ENCODE measurements around the gene APRT. TPM values are rescaled to one million over a fixed set of nuclear protein-coding genes. Genes with fewer than 3 reads are reported as not detected.
A peak's percentile ranks its signal among the peaks of the same experiment; 100 is the strongest.

Gene APRT
- total and polyA plus RNA-seq, 10 of the 15 experiments (the other 5 are each of a cell fraction or from before 2014, with no cell fraction given) = 30.6 to 495 (median 166) TPM

GRCh38 chr16:88790312-88791211 is 21.2 kb downstream of the APRT start:
- no peaks in the 10 kb centered on the region for H3K9me3 ChIP-seq (replicated peaks; ENCODE audit: control insufficient read depth, insufficient read depth, low read length)
- POLR2A ChIA-PET = interaction anchor here (1.0 kb wide), 1 partner anchor 20 kb away, joined by 4 read pairs; no protein-coding TSS in a partner anchor
- FAIRE-seq (no peak), ATAC-seq (peak; percentile 82), DNase-seq (ENCODE audit: low read depth, low spot score) (no peak)
- no peaks in the 10 kb centered on the region; the same call in 1 of the 2 replicates for H3K79me2 ChIP-seq (ENCODE audit: control insufficient read depth, insufficient read depth, low read length)
- CTCF ChIA-PET = interaction anchor here (0.6 to 1.3 kb wide), 2 partner anchors 9 to 67 kb away, joined by 3 to 4 read pairs; no protein-coding TSS in a partner anchor
- peaks cover 20% of the 10 kb centered on the region for H3K4me1 ChIP-seq (ENCODE audit: control insufficient read depth, insufficient read depth, low read length)
- peak overlapping the region; percentile 85 for H3K4me2 ChIP-seq (ENCODE audit: control insufficient read depth, insufficient read depth)
- in situ Hi-C loops (cut with MboI) = no loop called here
- H4K20me1 ChIP-seq (ENCODE audit: control insufficient read depth, insufficient read depth) = no peaks in the 10 kb centered on the region
- BruUV-seq (replicated peaks) = no TSS peak
- no peaks in the 10 kb centered on the region; a peak in 1 of 4 replicates for H3K36me3 ChIP-seq (ENCODE audit: control insufficient read depth in 2 of 2, insufficient read depth in 2 of 2, low read length in 1 of 2)
- 13% methylated on average over 23 of the region's 24 CpGs for WGBS (ENCODE audit: insufficient coverage, insufficient replicate concordance, low lambda C conversion rate, missing lambda C conversion rate)
- H3K4me3 ChIP-seq = no peak overlapping the region
- RAD21 ChIA-PET (ENCODE audit: unreplicated experiment) = interaction anchor here (0.7 to 1.4 kb wide), 2 partner anchors 21 to 53 kb away, joined by 3 to 5 read pairs; partner anchors contain the start of gene APRT
- no peak overlapping the region for H3K27ac ChIP-seq (ENCODE audit: control insufficient read depth, insufficient read depth)
- H3K27me3 ChIP-seq (replicated peaks in 1 of 2; ENCODE audit: control insufficient read depth in 2 of 2, insufficient read depth in 2 of 2, low read length in 1 of 2) = no peaks in the 10 kb centered on the region
- SMC1A ChIA-PET (ENCODE audit: uncharacterized antibody, unreplicated experiment) = interaction anchor here (0.6 to 1.5 kb wide), 4 partner anchors 9 to 404 kb away, joined by 3 to 5 read pairs (median 4); partner anchors contain the start of gene APRT
- H3K9ac ChIP-seq (ENCODE audit: control insufficient read depth, insufficient read depth, low read length) = peak overlapping the region; percentile 52; the same call in 1 of the 2 replicates
- H2AFZ ChIP-seq (ENCODE audit: control insufficient read depth, low read depth, low read length) = peak overlapping the region; percentile 85
- intact Hi-C loops (cut with micrococcal nuclease; ENCODE audit: unreplicated experiment) = no loop called here
- TF ChIP-seq NR2F1 (conservative IDR thresholded peaks at IDR 0.05) (no peak), HCFC1 (IDR thresholded peaks at IDR 0.05; ENCODE audit: low read length) (no peak), IKZF2 (IDR thresholded peaks at IDR 0.05) (peak; percentile 58 to 60; a peak in 3 of 4 replicates), CHD4 (IDR thresholded peaks at IDR 0.05) (no peak), RAD21 (IDR thresholded peaks at IDR 0.05; ENCODE audit: insufficient read depth, low read depth, low read length) (no peak), RUNX3 (IDR thresholded peaks at IDR 0.05; ENCODE audit: low read length) (peak; percentile 75), NFYA (IDR thresholded peaks at IDR 0.05; ENCODE audit: borderline replicate concordance, low read depth, low read length) (no peak), POLR2A (IDR thresholded peaks at IDR 0.05; ENCODE audit: low read depth, low read length) (0 out of 2 replicates have a peak, but pooled peaks have one; percentile 31), CHD2 (IDR thresholded peaks at IDR 0.05; ENCODE audit: borderline replicate concordance, low read depth, low read length) (0 out of 2 replicates have a peak, but pooled peaks have one; percentile 36), LARP7 (IDR thresholded peaks at IDR 0.05) (no peak), EED (IDR thresholded peaks at IDR 0.05; ENCODE audit: low read depth) (peak; percentile 49; the same call in 1 of the 2 replicates), NRF1 (conservative IDR thresholded peaks at IDR 0.05; ENCODE audit: low read depth, low read length) (no peak), GATAD2B (conservative IDR thresholded peaks at IDR 0.05; ENCODE audit: low read depth) (0 out of 2 replicates have a peak, but pooled peaks have one; percentile 36), ZNF687 (IDR thresholded peaks at IDR 0.05) (peak; percentile 54; the same call in 1 of the 2 replicates), RELB (IDR thresholded peaks at IDR 0.05; ENCODE audit: low read depth) (0 out of 2 replicates have a peak, but pooled peaks have one; percentile 34), EGR1 (IDR thresholded peaks at IDR 0.05; ENCODE audit: borderline replicate concordance in 1 of 2, low read depth in 2 of 2, low read length in 2 of 2) (peak in 1 of 2 experiments; percentile 94; a peak in 2 of 3 replicates), MYC (IDR thresholded peaks at IDR 0.05; ENCODE audit: insufficient read depth, insufficient read length, insufficient replicate concordance, low read length, severe bottlenecking) (no peak), SMC3 (IDR thresholded peaks at IDR 0.05; ENCODE audit: borderline replicate concordance, low read length) (no peak)

Measured in GM12878 (cell line).